Dendritic cell treated with granulocyte-macrophage colony-stimulating factor and Interleukin-4, amounts not matched to agents 40 ng/mL and 50 ng/mL, for 4 days (primary cell): ENCODE measurements around the gene PHETA1.

ENCODE experiments used
- H3K27ac Mint-ChIP-seq: one replicate; pipeline ENCODE4 v1.8.0; 2022; ENCODE audit warnings: mild to moderate bottlenecking, mixed read lengths
- H3K27me3 Mint-ChIP-seq: one replicate; pipeline ENCODE4 v1.8.0; 2022; ENCODE audit warnings: mild to moderate bottlenecking, mixed read lengths
- H3K36me3 Mint-ChIP-seq: one replicate; pipeline ENCODE4 v1.8.0; 2022; ENCODE audit warnings: low read depth, mixed read lengths
- H3K4me1 Mint-ChIP-seq: one replicate; pipeline ENCODE4 v1.8.0; 2022; ENCODE audit warnings: low read depth, mixed read lengths
- H3K4me3 Mint-ChIP-seq: one replicate; pipeline ENCODE4 v1.8.0; 2022; ENCODE audit warnings: mild to moderate bottlenecking, moderate library complexity, mixed read lengths
- H3K9me3 Mint-ChIP-seq: one replicate; pipeline ENCODE4 v1.8.0; 2022; ENCODE audit warnings: mixed read lengths
- intact Hi-C: fragments of 100-400 bp; cut with micrococcal nuclease; formaldehyde crosslinking; loops from one replicate; pipeline ENCODE4 v1.15.0; 2022

The PHETA1 gene

DNA sequence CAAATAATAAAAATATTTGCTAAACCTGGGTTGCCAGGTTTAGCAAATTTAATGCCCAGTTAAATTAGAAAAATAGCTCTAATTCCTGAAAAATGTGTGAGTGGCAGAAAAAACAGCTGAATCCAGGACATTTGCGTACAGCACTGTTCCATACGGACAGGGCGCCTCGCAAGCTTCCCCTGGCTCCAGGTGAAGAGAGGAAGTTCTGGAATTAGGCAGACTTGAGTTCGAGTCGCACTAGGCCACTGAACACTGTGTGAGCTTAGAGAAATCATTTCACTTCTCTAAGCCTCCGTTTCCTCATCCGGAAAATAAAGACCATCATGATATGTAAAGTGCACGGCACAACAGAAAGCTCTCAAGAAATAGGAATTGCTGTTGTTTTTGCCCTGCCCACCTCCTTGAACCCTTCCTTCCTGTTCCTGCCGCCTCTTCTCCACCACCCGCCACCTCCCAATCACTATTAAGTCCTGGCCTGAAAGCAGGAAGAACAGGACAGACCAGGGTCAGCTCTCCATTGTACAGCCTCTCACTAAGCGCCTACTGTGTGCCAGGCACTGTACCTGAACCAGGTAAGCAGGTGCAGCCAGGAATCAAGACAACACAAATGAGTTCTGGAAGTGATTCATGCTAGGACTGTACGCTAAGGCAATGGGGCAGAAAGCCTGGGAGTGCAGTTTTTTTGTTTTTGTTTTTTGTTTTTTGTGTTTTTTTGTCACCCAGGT lies 763 bp upstream of the PHETA1 start:
- H3K4me3 Mint-ChIP-seq, result peak overlapping the region; percentile 78
- H3K36me3 Mint-ChIP-seq, result peaks cover 50% of the 10 kb centered on the region
- peaks cover 63% of the 10 kb centered on the region for H3K4me1 Mint-ChIP-seq
- peak overlapping the region; percentile 84 for H3K27ac Mint-ChIP-seq
- no peaks in the 10 kb centered on the region for H3K27me3 Mint-ChIP-seq
- intact Hi-C loops, result no loop called here
- peaks cover 16% of the 10 kb centered on the region for H3K9me3 Mint-ChIP-seq

DNA sequence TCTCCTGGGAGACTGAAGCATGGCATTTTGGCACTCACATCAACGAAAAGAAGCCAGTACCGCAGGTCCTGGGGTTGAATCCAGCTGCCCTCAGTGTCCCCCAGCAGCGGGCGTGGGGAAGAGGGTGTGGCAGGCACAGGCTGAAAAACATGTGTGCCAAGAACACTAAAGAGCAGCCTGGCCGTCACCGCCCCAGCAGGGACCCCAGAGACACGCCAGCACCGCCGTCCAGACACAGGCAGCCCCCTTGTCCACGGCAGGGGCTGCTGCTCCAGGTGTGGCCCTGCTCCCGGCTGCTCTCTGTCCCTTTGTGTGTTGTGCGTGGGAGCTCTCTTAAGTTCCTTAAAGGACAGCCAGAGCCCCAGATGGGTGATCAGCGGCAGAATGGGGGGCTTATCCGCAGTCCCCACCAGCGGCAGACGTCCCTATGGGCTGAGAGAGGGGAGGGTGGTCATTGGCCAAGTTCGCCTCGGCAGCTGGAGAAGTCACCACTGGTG lies 556 bp downstream of the PHETA1 start:
- peaks cover 51% of the 10 kb centered on the region for H3K36me3 Mint-ChIP-seq

DNA sequence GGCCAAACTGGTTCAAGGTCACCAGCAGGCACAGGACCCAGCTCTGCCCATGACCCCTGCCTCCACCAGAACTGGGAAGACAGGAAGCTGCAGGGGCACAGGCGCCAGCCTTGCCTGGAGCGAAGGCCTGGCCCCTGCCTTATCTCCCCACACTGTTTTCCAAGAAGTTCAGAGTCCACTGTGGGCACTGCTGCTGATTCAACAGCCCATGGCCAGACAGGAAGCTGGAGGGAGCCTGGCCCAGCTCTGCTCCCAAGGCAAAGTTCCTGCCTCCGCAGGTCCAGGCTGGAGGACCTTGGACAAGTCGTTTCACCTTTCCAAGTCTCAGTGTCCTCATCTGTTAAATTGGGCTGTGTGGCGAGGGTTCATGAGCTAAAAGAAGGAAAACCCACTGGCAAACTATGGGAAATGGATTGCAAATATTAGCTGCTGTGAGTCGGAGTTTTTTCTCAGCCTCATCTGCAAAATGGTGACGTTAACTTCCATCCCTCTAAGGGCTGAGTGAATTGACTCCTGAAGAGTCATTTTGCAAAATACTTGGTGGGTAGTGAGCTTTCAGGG lies 1.2 kb downstream of the PHETA1 start:
- Mint-ChIP-seq H3K4me3 (peak overlapping the region; percentile 78), H3K9me3 (no peaks in the 10 kb centered on the region), H3K4me1 (peaks cover 63% of the 10 kb centered on the region), H3K36me3 (peaks cover 51% of the 10 kb centered on the region), H3K27me3 (no peaks in the 10 kb centered on the region), H3K27ac (peak overlapping the region; percentile 84)
- intact Hi-C loops, result no loop called here

More for the DNA sequence above, 556 bp downstream of the PHETA1 start:
- peak overlapping the region; percentile 78 for H3K4me3 Mint-ChIP-seq
- peaks cover 63% of the 10 kb centered on the region for H3K4me1 Mint-ChIP-seq
- intact Hi-C loops, result no loop called here
- H3K9me3 Mint-ChIP-seq, result peaks cover 6% of the 10 kb centered on the region
- peak overlapping the region; percentile 84 for H3K27ac Mint-ChIP-seq
- H3K27me3 Mint-ChIP-seq, result no peaks in the 10 kb centered on the region

DNA sequence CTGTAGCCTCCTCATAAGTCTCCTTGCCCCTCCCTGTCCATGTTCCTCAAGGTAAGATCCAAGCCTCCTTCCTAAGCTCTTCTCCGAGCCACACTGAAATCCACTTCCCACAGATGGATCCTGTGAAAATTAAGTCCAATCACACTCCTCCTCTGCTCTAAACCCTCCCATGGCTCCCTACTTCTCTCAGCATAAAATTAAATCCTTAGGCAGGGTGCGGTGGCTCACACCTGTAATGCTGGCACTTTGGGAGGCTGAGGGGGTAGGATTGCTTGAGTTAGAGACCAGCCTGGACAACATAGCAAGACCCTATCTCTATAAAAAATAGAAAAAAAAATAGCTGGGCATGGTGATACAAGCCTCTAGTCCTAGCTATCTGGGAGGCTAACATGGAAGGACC lies 2.3 kb downstream of the PHETA1 start:
- Mint-ChIP-seq H3K27me3 (peaks cover 3% of the 10 kb centered on the region), H3K4me1 (peaks cover 63% of the 10 kb centered on the region), H3K36me3 (peaks cover 57% of the 10 kb centered on the region), H3K4me3 (no peak overlapping the region), H3K27ac (peak overlapping the region; percentile 84), H3K9me3 (no peaks in the 10 kb centered on the region)
- intact Hi-C loops, result no loop called here

DNA sequence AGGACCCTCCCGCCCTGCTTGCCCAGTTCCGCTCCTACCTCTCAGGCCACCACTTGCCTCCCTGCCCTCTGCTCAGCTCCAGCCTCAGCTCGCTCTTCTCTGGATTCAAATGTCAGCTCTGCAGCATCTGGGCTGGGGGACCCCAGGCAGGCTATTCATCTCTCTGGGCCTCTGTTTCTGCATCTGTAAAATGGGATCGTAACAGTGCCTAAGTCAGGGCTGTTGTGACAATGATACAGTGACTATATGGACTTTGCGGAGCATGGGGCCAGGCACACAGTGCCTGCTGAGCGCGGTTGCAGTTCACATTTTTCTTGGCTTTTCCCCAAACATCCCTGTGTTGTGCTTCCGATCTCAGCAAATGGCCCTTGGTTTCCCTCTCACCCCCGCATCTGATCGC lies 2.8 kb downstream of the PHETA1 start:
- Mint-ChIP-seq H3K27ac (peak overlapping the region; percentile 84), H3K9me3 (no peaks in the 10 kb centered on the region), H3K4me1 (peaks cover 63% of the 10 kb centered on the region), H3K4me3 (no peak overlapping the region), H3K36me3 (peaks cover 62% of the 10 kb centered on the region), H3K27me3 (peaks cover 6% of the 10 kb centered on the region)
- intact Hi-C loops, result no loop called here

DNA sequence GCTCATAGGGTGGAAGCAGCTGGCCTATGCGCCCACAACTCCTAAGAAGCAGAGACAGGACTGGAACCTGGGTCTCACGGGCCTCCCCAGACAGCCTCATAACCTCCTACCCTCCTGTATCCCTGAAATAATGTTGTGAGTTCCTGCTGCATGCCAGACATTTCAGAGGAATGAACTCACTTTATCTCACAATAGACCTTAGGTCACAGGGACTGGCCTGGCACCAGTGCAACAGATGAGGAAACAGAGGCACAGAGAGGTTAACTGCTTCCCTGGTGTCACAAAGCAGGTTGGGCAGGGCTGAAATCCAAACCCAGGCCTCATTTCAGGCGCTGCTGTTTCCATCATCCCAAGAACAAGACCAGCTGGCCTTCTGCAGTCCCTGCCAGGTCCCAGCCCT lies 5.3 kb downstream of the PHETA1 start:
- Mint-ChIP-seq H3K4me3 (no peak overlapping the region), H3K9me3 (no peaks in the 10 kb centered on the region), H3K36me3 (peaks cover 69% of the 10 kb centered on the region), H3K4me1 (peaks cover 73% of the 10 kb centered on the region), H3K27me3 (peaks cover 8% of the 10 kb centered on the region), H3K27ac (no peak overlapping the region)
- intact Hi-C loops, result no loop called here

DNA sequence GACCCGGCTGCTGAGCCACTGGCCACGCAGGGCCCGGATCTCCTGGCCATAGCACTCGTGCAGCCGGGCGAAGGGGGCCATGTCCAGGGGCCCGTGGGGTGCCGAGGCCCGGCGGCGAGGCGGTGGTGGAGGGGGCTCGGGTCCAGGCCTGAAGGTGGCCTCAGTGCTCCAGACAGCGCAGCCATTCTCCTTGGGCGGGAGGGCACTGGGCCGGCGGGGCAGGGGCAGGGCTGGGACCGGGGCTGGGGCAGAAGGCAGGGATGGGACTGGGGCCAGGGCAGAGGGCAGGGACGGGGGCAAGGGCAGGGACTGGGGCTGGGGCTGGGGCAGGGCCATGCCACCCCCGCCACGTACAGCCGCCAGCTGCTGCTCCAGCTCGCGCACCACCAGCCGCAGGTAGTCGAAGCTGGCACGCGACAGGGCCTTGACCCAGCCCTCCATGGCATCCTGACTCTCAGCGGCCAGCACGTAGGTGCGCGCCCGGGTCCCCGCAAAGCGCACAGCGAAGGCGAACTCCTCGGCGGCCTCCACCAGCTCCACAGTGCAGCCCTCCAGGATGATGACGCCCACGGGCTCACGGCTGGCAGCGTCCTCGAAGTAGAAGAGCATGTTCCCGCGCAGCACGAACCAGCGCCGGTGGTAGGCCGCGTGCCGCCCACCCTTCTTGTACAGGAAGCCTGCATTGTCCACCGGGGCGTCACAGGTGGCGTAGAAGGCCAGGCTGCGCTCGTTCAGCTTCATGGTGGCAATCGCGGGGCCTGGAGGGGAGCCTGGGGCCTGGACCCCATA lies 6.0 kb downstream of the PHETA1 start:
- intact Hi-C loops, result no loop called here
- H3K36me3 Mint-ChIP-seq, result peaks cover 69% of the 10 kb centered on the region
- peaks cover 69% of the 10 kb centered on the region for H3K4me1 Mint-ChIP-seq
- H3K9me3 Mint-ChIP-seq, result no peaks in the 10 kb centered on the region
- no peak overlapping the region for H3K4me3 Mint-ChIP-seq
- no peak overlapping the region for H3K27ac Mint-ChIP-seq
- H3K27me3 Mint-ChIP-seq, result peaks cover 8% of the 10 kb centered on the region

DNA sequence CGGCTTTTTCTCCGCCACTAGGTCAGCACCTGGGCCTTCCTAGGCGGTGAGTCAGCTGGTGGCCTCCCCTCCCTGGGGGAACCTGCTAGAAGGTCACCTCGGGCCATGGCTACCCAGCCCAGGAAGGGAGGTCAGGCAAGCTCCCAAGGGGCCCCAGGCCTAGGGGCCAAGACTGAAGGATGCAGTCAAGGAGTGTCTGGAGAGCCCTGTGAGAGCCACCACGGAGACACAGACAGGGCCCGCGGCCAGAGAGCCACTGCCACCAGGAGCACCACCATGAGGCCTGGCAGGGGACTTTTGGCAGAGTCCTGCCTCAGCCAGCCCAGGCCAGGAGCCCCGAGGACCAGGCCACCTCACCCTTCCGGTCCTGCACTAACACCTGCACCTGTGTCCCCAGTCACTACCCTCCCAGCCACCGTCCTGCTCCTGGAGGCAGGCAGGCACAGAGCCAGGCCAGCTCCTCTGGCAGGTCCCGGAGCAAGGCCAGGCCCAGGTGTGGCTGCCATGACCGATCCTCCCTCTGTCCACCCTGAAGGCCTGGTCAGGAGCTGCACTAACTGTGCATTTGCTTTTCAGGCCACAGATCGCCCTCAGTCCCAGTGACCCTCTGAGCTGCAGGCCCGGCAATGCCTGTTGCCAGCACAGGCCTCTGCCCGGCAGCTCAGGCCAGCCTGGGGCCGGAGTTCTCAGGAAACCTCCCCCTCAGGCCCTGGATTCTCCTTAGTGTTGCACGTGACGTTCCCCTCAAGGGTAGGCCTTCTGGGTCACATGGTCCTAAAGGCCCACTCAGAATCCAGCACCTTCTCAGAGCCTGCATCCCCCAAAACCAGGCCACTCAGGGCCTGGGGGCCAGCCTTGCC lies 6.9 kb downstream of the PHETA1 start:
- H3K9me3 Mint-ChIP-seq, result no peaks in the 10 kb centered on the region
- H3K36me3 Mint-ChIP-seq, result peaks cover 66% of the 10 kb centered on the region
- intact Hi-C loops, result loop anchor here (2.0 kb wide), 1 partner anchor 29 kb away; no protein-coding TSS in a partner anchor
- H3K27ac Mint-ChIP-seq, result peak overlapping the region; percentile 77
- peaks cover 8% of the 10 kb centered on the region for H3K27me3 Mint-ChIP-seq
- H3K4me1 Mint-ChIP-seq, result peaks cover 59% of the 10 kb centered on the region
- H3K4me3 Mint-ChIP-seq, result no peak overlapping the region

DNA sequence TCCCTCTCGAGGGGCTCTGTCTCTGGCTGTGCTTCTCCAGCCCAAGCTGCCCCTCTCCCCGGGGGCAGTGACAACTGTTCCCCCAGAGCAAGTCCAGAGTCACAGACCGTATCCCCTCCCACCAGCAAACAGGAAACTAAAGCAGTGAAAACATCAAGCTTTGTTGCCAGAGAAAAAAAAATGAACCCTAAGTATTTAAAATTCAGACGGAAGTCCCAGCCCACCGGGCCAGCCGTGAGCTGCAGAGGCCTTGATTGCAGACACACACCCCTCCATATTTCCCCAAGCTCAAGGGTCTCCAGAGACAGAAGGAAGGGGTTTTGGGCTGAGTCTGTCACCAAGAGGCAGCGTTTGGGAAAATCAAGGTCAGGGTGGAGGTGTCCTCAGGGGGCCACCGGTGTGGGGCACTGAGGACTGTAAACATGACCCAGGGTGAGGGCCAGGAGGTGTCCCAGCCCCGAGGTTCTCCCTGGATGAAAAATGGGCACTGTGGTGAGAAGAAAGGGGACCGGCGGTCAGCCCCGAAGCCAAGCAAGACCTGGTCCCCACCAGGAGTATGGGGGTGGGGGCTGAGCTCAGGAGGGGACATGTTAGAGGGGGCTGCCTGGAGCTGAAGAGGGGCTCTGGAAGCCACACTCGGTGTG lies 7.7 kb downstream of the PHETA1 start:
- Mint-ChIP-seq H3K4me1 (peaks cover 52% of the 10 kb centered on the region), H3K27me3 (peaks cover 8% of the 10 kb centered on the region), H3K9me3 (no peaks in the 10 kb centered on the region), H3K27ac (peak overlapping the region; percentile 77), H3K36me3 (peaks cover 58% of the 10 kb centered on the region), H3K4me3 (no peak overlapping the region)
- intact Hi-C loops, result loop anchor here (2.0 kb wide), 1 partner anchor 28 kb away; no protein-coding TSS in a partner anchor

DNA sequence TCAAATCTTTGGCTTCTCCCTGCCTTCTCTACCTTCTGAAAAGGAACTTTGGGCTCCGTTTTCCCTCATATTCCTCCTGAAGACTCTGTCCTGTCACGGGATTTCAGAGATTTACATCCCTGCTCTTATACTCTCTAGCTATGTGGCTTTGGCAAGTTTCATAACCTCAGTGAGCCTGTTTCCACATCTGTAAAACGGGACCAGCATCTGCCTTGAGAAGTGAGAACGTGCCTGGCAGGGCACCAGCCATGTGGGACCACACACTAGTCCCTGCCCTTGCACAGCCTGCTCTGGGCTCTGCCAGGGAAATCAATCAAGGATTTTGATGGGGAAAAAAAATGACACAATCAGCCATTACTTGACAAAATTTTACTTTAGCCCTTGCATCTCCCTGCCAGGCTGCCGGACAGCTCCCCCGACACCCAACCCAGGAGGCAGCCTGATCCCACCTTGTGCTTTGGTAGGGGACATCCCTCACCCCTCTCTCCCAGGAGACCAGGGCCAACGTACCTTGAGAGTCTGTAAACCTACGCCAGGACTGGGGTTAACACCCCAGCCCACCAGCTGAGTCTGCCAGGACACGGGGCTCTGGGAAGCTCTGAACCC lies 8.5 kb downstream of the PHETA1 start:
- intact Hi-C loops, result loop anchor here (2.0 kb wide), 1 partner anchor 28 kb away; no protein-coding TSS in a partner anchor
- peaks cover 51% of the 10 kb centered on the region for H3K36me3 Mint-ChIP-seq
- peaks cover 46% of the 10 kb centered on the region for H3K4me1 Mint-ChIP-seq
- no peak overlapping the region for H3K4me3 Mint-ChIP-seq
- H3K9me3 Mint-ChIP-seq, result no peaks in the 10 kb centered on the region
- peak overlapping the region; percentile 77 for H3K27ac Mint-ChIP-seq
- H3K27me3 Mint-ChIP-seq, result peaks cover 8% of the 10 kb centered on the region

DNA sequence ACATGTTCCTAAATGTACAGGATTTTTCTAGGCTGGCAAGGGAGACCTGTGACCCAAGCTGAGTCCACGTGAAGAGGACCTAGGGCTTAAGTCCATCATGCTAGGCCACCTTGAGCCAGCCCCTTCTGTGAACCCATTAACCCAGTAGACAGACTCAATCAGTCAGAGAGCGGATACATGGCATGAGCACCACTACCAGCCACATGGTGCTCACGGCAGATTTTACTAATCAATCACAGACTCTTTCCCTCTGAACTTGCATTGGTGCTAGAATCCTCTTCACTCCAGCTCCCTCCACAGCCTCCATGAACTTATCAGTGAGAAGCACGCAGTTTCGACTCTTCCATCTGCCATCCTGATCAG lies 9.0 kb downstream of the PHETA1 start:
- Mint-ChIP-seq H3K27me3 (peaks cover 8% of the 10 kb centered on the region), H3K27ac (peak overlapping the region; percentile 77), H3K4me1 (peaks cover 46% of the 10 kb centered on the region), H3K4me3 (no peak overlapping the region), H3K36me3 (peaks cover 45% of the 10 kb centered on the region), H3K9me3 (no peaks in the 10 kb centered on the region)
- intact Hi-C loops, result loop anchor here (2.0 kb wide), 1 partner anchor 27 kb away; no protein-coding TSS in a partner anchor

DNA sequence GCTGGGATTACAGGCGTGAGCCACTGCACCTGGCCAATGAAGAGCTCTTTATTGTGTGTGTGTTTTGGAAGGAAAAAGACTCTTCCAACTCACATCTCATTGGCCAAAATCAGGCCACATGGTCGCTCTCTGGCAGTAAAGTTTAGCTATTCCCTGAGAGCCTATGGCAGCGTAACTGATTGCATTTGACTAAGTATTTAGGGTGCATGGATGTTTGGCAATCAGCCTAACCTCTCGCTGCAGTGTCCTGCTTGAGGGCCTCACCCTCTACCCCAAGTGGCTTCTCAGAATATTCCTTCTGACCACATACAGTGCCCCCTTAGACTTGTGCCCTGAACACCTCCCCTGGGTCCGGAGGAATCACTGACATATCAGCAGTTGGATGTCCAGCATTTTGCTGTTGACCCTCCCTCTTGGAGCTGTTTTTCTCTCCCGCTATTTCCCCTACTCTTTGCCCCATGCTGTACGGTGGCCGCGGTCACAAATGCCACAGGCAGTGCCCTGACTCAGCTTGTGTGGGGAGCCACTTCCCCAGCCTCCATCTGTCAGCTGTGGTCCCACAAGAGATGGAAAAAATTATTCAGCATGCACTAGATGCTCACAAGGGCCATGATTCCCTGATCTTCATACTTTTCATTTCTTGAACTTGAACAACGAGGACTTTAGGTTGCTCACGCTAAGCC lies 9.5 kb downstream of the PHETA1 start:
- Mint-ChIP-seq H3K27ac (peak overlapping the region; percentile 77), H3K9me3 (no peaks in the 10 kb centered on the region), H3K36me3 (peaks cover 40% of the 10 kb centered on the region), H3K4me3 (no peak overlapping the region), H3K27me3 (peaks cover 8% of the 10 kb centered on the region), H3K4me1 (peaks cover 44% of the 10 kb centered on the region)
- intact Hi-C loops, result no loop called here
